Measurements from ENCODE around the gene TGFBR3. TPM values are rescaled to one million over a fixed set of nuclear protein-coding genes. Genes with fewer than 3 reads are reported as not detected.

TGFBR3 gene
- total and polyA plus RNA-seq, 9 of the 15 experiments (the other 6 are each of a cell fraction or from before 2014, with no cell fraction given): 3.6 to 32.4 (median 15.6) TPM

DNA sequence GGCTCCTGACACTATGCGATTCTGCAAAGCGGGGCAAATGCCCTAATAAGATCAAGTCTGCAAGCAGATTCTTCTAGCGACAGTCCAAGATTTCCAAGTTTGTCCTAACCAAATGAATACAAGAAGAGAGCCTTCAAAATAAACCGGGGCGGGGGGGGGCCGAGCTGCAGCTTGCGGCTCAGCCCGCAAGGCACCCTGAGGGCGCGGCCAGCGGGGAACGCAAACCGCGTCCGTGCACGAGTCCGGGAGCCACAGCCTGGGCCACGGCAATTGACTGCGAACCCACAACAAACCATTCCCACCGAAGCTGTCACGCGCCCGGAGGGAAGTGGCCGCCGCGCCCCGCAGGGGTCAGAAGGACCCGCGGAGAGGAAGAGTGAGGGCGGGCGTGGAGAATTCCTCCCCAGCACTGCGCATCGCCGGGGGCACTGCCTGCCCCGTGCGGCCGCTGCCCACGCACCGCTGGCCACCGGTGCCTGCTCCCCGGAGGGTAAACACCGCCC, 687 bp downstream of the TGFBR3 start (continued):
- TF ChIP-seq TBL1XR1 (IDR thresholded peaks at IDR 0.05; ENCODE audit: low read length in 2 of 2) (no peak), PTTG1 (tag; IDR thresholded peaks at IDR 0.05; ENCODE audit: low read depth) (no peak), ZNF253 (CRISPR knock-in tag; conservative IDR thresholded peaks at IDR 0.05) (no peak), THRAP3 (IDR thresholded peaks at IDR 0.05; ENCODE audit: borderline replicate concordance) (no peak), IFI16 (CRISPR knock-in tag; IDR thresholded peaks at IDR 0.05) (no peak), KHSRP (IDR thresholded peaks at IDR 0.05) (no peak), ZNF609 (CRISPR knock-in tag; IDR thresholded peaks at IDR 0.05; ENCODE audit: borderline replicate concordance) (no peak), ARID1B (IDR thresholded peaks at IDR 0.05) (no peak), NR2C2 (CRISPR knock-in tag; IDR thresholded peaks at IDR 0.05) (0 out of 2 replicates have a peak, but pooled peaks have one; percentile 25), NR2C2 (tag; IDR thresholded peaks at IDR 0.05) (no peak), KAT7 (CRISPR knock-in tag; IDR thresholded peaks at IDR 0.05; ENCODE audit: borderline replicate concordance) (no peak), ZZZ3 (IDR thresholded peaks at IDR 0.05) (no peak), RAD21 (CRISPR knock-in tag; conservative IDR thresholded peaks at IDR 0.05 in 1 of 2, IDR thresholded peaks at IDR 0.05 in 1 of 2) (no peak), RBM34 (IDR thresholded peaks at IDR 0.05; ENCODE audit: borderline replicate concordance, insufficient read depth, low read length) (no peak), SRSF3 (IDR thresholded peaks at IDR 0.05; ENCODE audit: insufficient read depth, low read length) (no peak)
- TF ChIP-seq, protein P1, sequence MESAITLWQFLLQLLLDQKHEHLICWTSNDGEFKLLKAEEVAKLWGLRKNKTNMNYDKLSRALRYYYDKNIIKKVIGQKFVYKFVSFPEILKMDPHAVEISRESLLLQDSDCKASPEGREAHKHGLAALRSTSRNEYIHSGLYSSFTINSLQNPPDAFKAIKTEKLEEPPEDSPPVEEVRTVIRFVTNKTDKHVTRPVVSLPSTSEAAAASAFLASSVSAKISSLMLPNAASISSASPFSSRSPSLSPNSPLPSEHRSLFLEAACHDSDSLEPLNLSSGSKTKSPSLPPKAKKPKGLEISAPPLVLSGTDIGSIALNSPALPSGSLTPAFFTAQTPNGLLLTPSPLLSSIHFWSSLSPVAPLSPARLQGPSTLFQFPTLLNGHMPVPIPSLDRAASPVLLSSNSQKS (CRISPR knock-in tag; IDR thresholded peaks at IDR 0.05): no peak
- TF ChIP-seq, protein P2, sequence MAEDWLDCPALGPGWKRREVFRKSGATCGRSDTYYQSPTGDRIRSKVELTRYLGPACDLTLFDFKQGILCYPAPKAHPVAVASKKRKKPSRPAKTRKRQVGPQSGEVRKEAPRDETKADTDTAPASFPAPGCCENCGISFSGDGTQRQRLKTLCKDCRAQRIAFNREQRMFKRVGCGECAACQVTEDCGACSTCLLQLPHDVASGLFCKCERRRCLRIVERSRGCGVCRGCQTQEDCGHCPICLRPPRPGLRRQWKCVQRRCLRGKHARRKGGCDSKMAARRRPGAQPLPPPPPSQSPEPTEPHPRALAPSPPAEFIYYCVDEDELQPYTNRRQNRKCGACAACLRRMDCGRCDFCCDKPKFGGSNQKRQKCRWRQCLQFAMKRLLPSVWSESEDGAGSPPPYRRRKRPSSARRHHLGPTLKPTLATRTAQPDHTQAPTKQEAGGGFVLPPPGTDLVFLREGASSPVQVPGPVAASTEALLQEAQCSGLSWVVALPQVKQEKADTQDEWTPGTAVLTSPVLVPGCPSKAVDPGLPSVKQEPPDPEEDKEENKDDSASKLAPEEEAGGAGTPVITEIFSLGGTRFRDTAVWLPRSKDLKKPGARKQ (CRISPR knock-in tag; IDR thresholded peaks at IDR 0.05): no peak
- TF ChIP-seq, protein P3, sequence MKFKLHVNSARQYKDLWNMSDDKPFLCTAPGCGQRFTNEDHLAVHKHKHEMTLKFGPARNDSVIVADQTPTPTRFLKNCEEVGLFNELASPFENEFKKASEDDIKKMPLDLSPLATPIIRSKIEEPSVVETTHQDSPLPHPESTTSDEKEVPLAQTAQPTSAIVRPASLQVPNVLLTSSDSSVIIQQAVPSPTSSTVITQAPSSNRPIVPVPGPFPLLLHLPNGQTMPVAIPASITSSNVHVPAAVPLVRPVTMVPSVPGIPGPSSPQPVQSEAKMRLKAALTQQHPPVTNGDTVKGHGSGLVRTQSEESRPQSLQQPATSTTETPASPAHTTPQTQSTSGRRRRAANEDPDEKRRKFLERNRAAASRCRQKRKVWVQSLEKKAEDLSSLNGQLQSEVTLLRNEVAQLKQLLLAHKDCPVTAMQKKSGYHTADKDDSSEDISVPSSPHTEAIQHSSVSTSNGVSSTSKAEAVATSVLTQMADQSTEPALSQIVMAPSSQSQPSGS (CRISPR knock-in tag; IDR thresholded peaks at IDR 0.05): no peak
- TF ChIP-seq, protein P4, sequence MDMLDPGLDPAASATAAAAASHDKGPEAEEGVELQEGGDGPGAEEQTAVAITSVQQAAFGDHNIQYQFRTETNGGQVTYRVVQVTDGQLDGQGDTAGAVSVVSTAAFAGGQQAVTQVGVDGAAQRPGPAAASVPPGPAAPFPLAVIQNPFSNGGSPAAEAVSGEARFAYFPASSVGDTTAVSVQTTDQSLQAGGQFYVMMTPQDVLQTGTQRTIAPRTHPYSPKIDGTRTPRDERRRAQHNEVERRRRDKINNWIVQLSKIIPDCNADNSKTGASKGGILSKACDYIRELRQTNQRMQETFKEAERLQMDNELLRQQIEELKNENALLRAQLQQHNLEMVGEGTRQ (CRISPR knock-in tag; IDR thresholded peaks at IDR 0.05): no peak
